A549 (cell line): ENCODE measurements around the gene FAM107B. TPM values are rescaled to one million over a fixed set of nuclear protein-coding genes. Genes with fewer than 3 reads are reported as not detected.

ENCODE experiments used
- ATAC-seq, 2 experiments: fragments of 200-7000 bp in 1 of 2; fragments of >200 bp in 1 of 2; cut with Nextera tagmentation in 1 of 2; cut with Tn5 transposase in 1 of 2; 3 replicates each; pipeline versions ENCODE4 v1.8.0 to v1.9.1; 2018 to 2020; ENCODE audit warnings: mild to moderate bottlenecking in 1 of 2, moderate library complexity in 1 of 2
- CTCF ChIA-PET: fragments of 300-600 bp; sonication (Branson Sonifier 250); formaldehyde crosslinking; extraction: SDS; loops from one replicate; lab custom pipeline; 2021; ENCODE audit warnings: antibody characterized with exemption, inconsistent platforms; lab: Yijun Ruan, JAX
- POLR2A ChIA-PET: fragments of 350-600 bp; formaldehyde crosslinking; extraction: SDS; loops from one replicate; lab custom pipeline; 2021; ENCODE audit warnings: antibody characterized with exemption, inconsistent platforms; lab: Yijun Ruan, JAX
- DNase-seq, 2 experiments: peaks; one replicate each; pipeline versions ENCODE4 v3.0.0 to v3.0.0-alpha.2; 2011 to 2016; ENCODE audit warnings: low read depth in 1 of 2, low spot score in 1 of 2
- FAIRE-seq: peaks from 2 replicates; lab custom pipeline; 2011; peaks lifted over from hg19 to GRCh38; lab: Jason Lieb, UNC
- H3K27ac ChIP-seq, 2 experiments: fragments of >200 bp; sonication (Bioruptor Twin); formaldehyde crosslinking; 3 replicates each; pipeline ENCODE4 v1.5.1; 2016 to 2017
- H3K4me1 ChIP-seq: fragments of >200 bp; sonication (Bioruptor Twin); formaldehyde crosslinking; 3 replicates; pipeline ENCODE4 v1.6.1; 2016
- H3K4me2 ChIP-seq: fragments of >200 bp; sonication (Bioruptor Twin); formaldehyde crosslinking; 3 replicates; pipeline ENCODE4 v1.6.1; 2016
- H3K4me3 ChIP-seq: fragments of >200 bp; sonication (Bioruptor Twin); formaldehyde crosslinking; 3 replicates; pipeline ENCODE4 v1.5.1; 2016
- H3K9me3 ChIP-seq: fragments of >200 bp; sonication (Bioruptor Twin); formaldehyde crosslinking; 3 replicates; pipeline ENCODE4 v1.6.1; 2016
- BCL3 ChIP-seq: fragments of >200 bp; sonication (Bioruptor Twin); formaldehyde crosslinking; IDR thresholded peaks from 3 replicates; pipeline ENCODE4 v1.6.1; 2016
- BHLHE40 ChIP-seq: IDR thresholded peaks from 2 replicates; pipeline ENCODE4 v1.6.1; 2012; ENCODE audit warnings: low read depth, low read length, inconsistent platforms
- CBX2 ChIP-seq: fragments of 200-600 bp; sonication (generic); IDR thresholded peaks from 2 replicates; pipeline ENCODE4 v1.6.1; 2016; ENCODE audit warnings: low read depth, mild to moderate bottlenecking, borderline replicate concordance
- CBX8 ChIP-seq: fragments of 200-600 bp; sonication (generic); IDR thresholded peaks from 2 replicates; pipeline ENCODE4 v1.6.1; 2016
- EHF ChIP-seq: fragments of 250-450 bp; sonication (Bioruptor Pico); IDR thresholded peaks from 2 replicates; pipeline ENCODE4 v1.5.0; 2020; ENCODE audit warnings: mild to moderate bottlenecking
- HDAC2 ChIP-seq: fragments of 200-600 bp; sonication (generic); IDR thresholded peaks from 2 replicates; pipeline ENCODE4 v1.6.1; 2016
- HMGXB4 ChIP-seq: fragments of 250-450 bp; sonication (Bioruptor Pico); IDR thresholded peaks from 2 replicates; pipeline ENCODE4 v1.5.0; 2021; ENCODE audit warnings: mild to moderate bottlenecking, moderate library complexity, borderline replicate concordance
- HOXB5 ChIP-seq: fragments of 250-450 bp; sonication (Bioruptor Pico); IDR thresholded peaks from 2 replicates; pipeline ENCODE4 v1.5.0; 2020; ENCODE audit warnings: mild to moderate bottlenecking, moderate library complexity
- JUN ChIP-seq, 2 experiments: fragments of >200 bp; sonication (Bioruptor Twin); formaldehyde crosslinking; IDR thresholded peaks; 2 replicates in 1 of 2; 3 replicates in 1 of 2; pipeline ENCODE4 v1.6.1; 2016 to 2017
- MAFK ChIP-seq: fragments of 450-650 bp; IDR thresholded peaks from 2 replicates; pipeline ENCODE4 v1.6.1; 2014; ENCODE audit not compliant: partially characterized antibody
- MAZ ChIP-seq: fragments of 150-350 bp; IDR thresholded peaks from 2 replicates; pipeline ENCODE4 v1.6.1; 2014; ENCODE audit warnings: antibody characterized with exemption, low read depth, low read length, borderline replicate concordance
- NPAS2 ChIP-seq: fragments of 250-450 bp; sonication (Bioruptor Pico); IDR thresholded peaks from 2 replicates; pipeline ENCODE4 v1.8.0; 2022; ENCODE audit warnings: mild to moderate bottlenecking, moderate library complexity, borderline replicate concordance
- PHF8 ChIP-seq: fragments of 200-600 bp; sonication (generic); IDR thresholded peaks from 2 replicates; pipeline ENCODE4 v1.6.1; 2016; ENCODE audit warnings: low read depth, mild to moderate bottlenecking, antibody characterized with exemption, moderate library complexity, borderline replicate concordance
- POLR2AphosphoS2 ChIP-seq: conservative IDR thresholded peaks from 2 replicates; pipeline ENCODE4 v1.6.1; 2012; ENCODE audit warnings: low read length, improper control_type of control experiment, inconsistent platforms
- SMC3 ChIP-seq: fragments of >200 bp; sonication (Bioruptor Twin); formaldehyde crosslinking; IDR thresholded peaks from 3 replicates; pipeline ENCODE4 v1.6.1; 2018; ENCODE audit warnings: inconsistent platforms
- TP53 ChIP-seq: fragments of 250-450 bp; sonication (Bioruptor Pico); IDR thresholded peaks from 2 replicates; pipeline ENCODE4 v1.5.0; 2021; ENCODE audit warnings: mild to moderate bottlenecking, moderate library complexity
- USF2 ChIP-seq: fragments of 450-650 bp; IDR thresholded peaks from 2 replicates; pipeline ENCODE4 v1.6.1; 2014; ENCODE audit warnings: antibody characterized with exemption
- ZC3H11A ChIP-seq: fragments of 450-650 bp; IDR thresholded peaks from 2 replicates; pipeline ENCODE4 v1.6.1; 2014; ENCODE audit warnings: antibody characterized with exemption, mild to moderate bottlenecking
- WGBS: methylation state at CpG from one replicate; pipeline ENCODE4 v1.1.6; 2017; ENCODE audit errors: missing lambda C conversion rate; 5-methylcytosine and 5-hydroxymethylcytosine counted together
- polyA plus RNA-seq, 4 experiments: library from polyadenylated mRNA; depleted of rRNA in 3 of 4; stranded (reverse); fragments of >200 nt; fragmentation: RNase III in 1 of 4; extraction: RNeasy Plus Mini Kit Qiagen cat#74134 plus additional on column Dnase treatment in 1 of 4; gene quantifications; 2 replicates in 3 of 4; 3 replicates in 1 of 4; pipeline ENCODE4 v1.2.3, GENCODE V29; 2011 to 2017

FAM107B gene
- polyA plus RNA-seq, 2 of the 4 experiments (the other 2 are of a cell fraction) = 99.9 to 173 TPM

GRCh38 chr10:14586901-14587300, 187.8 kb downstream of the FAM107B start (continued):
- TF ChIP-seq NPAS2 (CRISPR knock-in tag) = no peak
- TF ChIP-seq PHF8 = no peak
- no peak for TF ChIP-seq HMGXB4
- TF ChIP-seq MAFK = no peak
- TF ChIP-seq, all 56 proteins: peak for 0

GRCh38 chr10:14585287-14586193, 189.2 kb downstream of the FAM107B start:
- 77% methylated on average over 15 of the region's 15 CpGs for WGBS
- no peak for FAIRE-seq
- CTCF ChIA-PET = interaction anchor here (1.1 kb wide), 1 partner anchor 86 kb away, joined by 3 read pairs; no protein-coding TSS in a partner anchor

GRCh38 chr10:14584661-14585060, 190.0 kb downstream of the FAM107B start:
- peak overlapping the region in 1 of 2 experiments; percentile 82; a peak in 1 of 6 replicates for H3K27ac ChIP-seq
- ChIA-PET CTCF (no interaction called here), POLR2A (interaction anchor here (0.7 to 1.4 kb wide), 2 partner anchors 20 to 25 kb away, joined by 3 to 4 read pairs; no protein-coding TSS in a partner anchor)
- H3K4me2 ChIP-seq = no peak overlapping the region
- no peak for FAIRE-seq
- no peak for ATAC-seq
- no peak overlapping the region for H3K4me3 ChIP-seq
- 83% methylated on average over 3 of the region's 3 CpGs for WGBS
- DNase-seq = no peak
- peaks cover 88% of the 10 kb centered on the region for H3K4me1 ChIP-seq
- no peaks in the 10 kb centered on the region for H3K9me3 ChIP-seq
- no peak for TF ChIP-seq CBX8
- TF ChIP-seq JUN (IDR thresholded peaks at IDR 0.05) = 0 out of 5 replicates have a peak, but pooled peaks of 1 of the 2 experiments have one; percentile 25
- TF ChIP-seq BHLHE40 = no peak

More at GRCh38 chr10:14585287-14586193, 189.2 kb downstream of the FAM107B start:
- DNase-seq (no peak), ATAC-seq (no peak)
- Histone ChIP-seq H3K4me1 (peaks cover 87% of the 10 kb centered on the region), H3K27ac (peak overlapping the region; percentile 32 to 82; a peak in 4 of 6 replicates), H3K4me2 (peak overlapping the region; percentile 92), H3K4me3 (no peak overlapping the region), H3K9me3 (no peaks in the 10 kb centered on the region)
- POLR2A ChIA-PET = no interaction called here
- TF ChIP-seq ZC3H11A = no peak
- peak; percentile 74; the same call in 1 of the 2 replicates for TF ChIP-seq POLR2AphosphoS2

- POLR2A ChIA-PET = interaction anchor here (0.7 to 1.4 kb wide), 2 partner anchors 20 to 25 kb away, joined by 3 to 4 read pairs; no protein-coding TSS in a partner anchor
- Histone ChIP-seq H3K27ac (peak overlapping the region; percentile 19 to 82; a peak in 2 of 6 replicates), H3K4me3 (no peak overlapping the region), H3K9me3 (no peaks in the 10 kb centered on the region), H3K4me2 (no peak overlapping the region), H3K4me1 (peaks cover 88% of the 10 kb centered on the region)
- CTCF ChIA-PET = no interaction called here
- no peak for TF ChIP-seq SMC3
- TF ChIP-seq HDAC2 = no peak
- TF ChIP-seq PHF8 = no peak
- TF ChIP-seq BCL3 = no peak
- no peak for TF ChIP-seq USF2
- no peak for TF ChIP-seq MAZ
- no peak for TF ChIP-seq HOXB5 (CRISPR knock-in tag)
- TF ChIP-seq CBX2 = no peak
- TF ChIP-seq EHF (CRISPR knock-in tag) = no peak
- TF ChIP-seq TP53 = no peak
- no peak for FAIRE-seq
- DNase-seq = no peak
- no peak for ATAC-seq
- 79% methylated on average over 4 of the region's 4 CpGs for WGBS
These were observed 190.7 kb downstream of the FAM107B start for GRCh38 chr10:14583967-14584366.
